Endothelial cell (in vitro differentiated cells): ENCODE results near the gene ZP1. TPM values are rescaled to one million over a fixed set of nuclear protein-coding genes. Genes with fewer than 3 reads are reported as not detected.
A peak's percentile ranks its signal among the peaks of the same experiment; 100 is the strongest.

Experiments
- DNase-seq: peaks from one replicate; pipeline ENCODE4 v3.0.0; 2021; ENCODE audit warnings: low spot score
- H3K27ac Mint-ChIP-seq: one replicate; pipeline ENCODE4 v1.8.0; 2021; ENCODE audit warnings: mixed read lengths, inconsistent platforms; ENCODE audit not compliant: unreplicated experiment
- H3K27me3 Mint-ChIP-seq: one replicate; pipeline ENCODE4 v1.8.0; 2021; ENCODE audit warnings: mild to moderate bottlenecking, moderate library complexity, mixed read lengths, inconsistent platforms; ENCODE audit not compliant: unreplicated experiment
- H3K36me3 Mint-ChIP-seq: one replicate; pipeline ENCODE4 v1.8.0; 2021; ENCODE audit warnings: mild to moderate bottlenecking, low read depth, mixed read lengths, inconsistent platforms; ENCODE audit not compliant: unreplicated experiment
- H3K4me1 Mint-ChIP-seq: one replicate; pipeline ENCODE4 v1.8.0; 2021; ENCODE audit warnings: mild to moderate bottlenecking, mixed read lengths, inconsistent platforms; ENCODE audit not compliant: unreplicated experiment
- H3K4me3 Mint-ChIP-seq: one replicate; pipeline ENCODE4 v1.8.0; 2021; ENCODE audit warnings: mild to moderate bottlenecking, mixed read lengths, inconsistent platforms; ENCODE audit not compliant: unreplicated experiment
- H3K9me3 Mint-ChIP-seq: one replicate; pipeline ENCODE4 v1.8.0; 2021; ENCODE audit warnings: mixed read lengths, inconsistent platforms; ENCODE audit not compliant: unreplicated experiment
- CTCF ChIP-seq: fragments of 200-600 bp; sonication (generic); IDR thresholded peaks from one replicate; pipeline ENCODE4 v1.5.0; 2021; ENCODE audit warnings: antibody characterized with exemption; ENCODE audit not compliant: unreplicated experiment
- total RNA-seq: library from RNA; stranded (reverse); fragmentation: NEBNext Ultra II Directional; extraction: Animal tissue kit (Norgen Biotek cat#: 25700); gene quantifications from one replicate; pipeline ENCODE4 v1.2.1, GENCODE V29; 2021; ENCODE audit not compliant: unreplicated experiment

The ZP1 gene
- total RNA-seq, 1 donor from 2014 or later = not detected

GRCh38 chr11:60835534-60835846, 31.9 kb upstream of the ZP1 start:
- Mint-ChIP-seq H3K27me3 (peaks cover 8% of the 10 kb centered on the region), H3K9me3 (no peaks in the 10 kb centered on the region), H3K4me3 (no peak overlapping the region), H3K4me1 (peaks cover 10% of the 10 kb centered on the region), H3K27ac (no peak overlapping the region), H3K36me3 (no peaks in the 10 kb centered on the region)
- no peak for TF ChIP-seq CTCF
- no peak for DNase-seq

GRCh38 chr11:60836866-60837515, 30.4 kb upstream of the ZP1 start:
- Mint-ChIP-seq H3K4me1 (peaks cover 19% of the 10 kb centered on the region), H3K4me3 (peak overlapping the region; percentile 11), H3K9me3 (no peaks in the 10 kb centered on the region), H3K27ac (no peak overlapping the region), H3K27me3 (peaks cover 8% of the 10 kb centered on the region), H3K36me3 (peaks cover 5% of the 10 kb centered on the region)
- DNase-seq = no peak
- no peak for TF ChIP-seq CTCF

- Mint-ChIP-seq H3K4me3 (no peak overlapping the region), H3K27ac (no peak overlapping the region), H3K9me3 (no peaks in the 10 kb centered on the region), H3K27me3 (peaks cover 8% of the 10 kb centered on the region), H3K4me1 (peaks cover 23% of the 10 kb centered on the region), H3K36me3 (peaks cover 5% of the 10 kb centered on the region)
- peak; percentile 43 for TF ChIP-seq CTCF
- DNase-seq = peak; percentile 21
Measured at GRCh38 chr11:60838132-60838531, 29.2 kb upstream of the ZP1 start.

GRCh38 chr11:60840470-60841430, 26.6 kb upstream of the ZP1 start:
- TF ChIP-seq CTCF = no peak
- H3K27me3 Mint-ChIP-seq = peaks cover 8% of the 10 kb centered on the region
- peaks cover 35% of the 10 kb centered on the region for H3K4me1 Mint-ChIP-seq
- peaks cover 8% of the 10 kb centered on the region for H3K36me3 Mint-ChIP-seq
- no peak for DNase-seq
- H3K4me3 Mint-ChIP-seq = peak overlapping the region; percentile 84
- peak overlapping the region; percentile 70 for H3K27ac Mint-ChIP-seq
- H3K9me3 Mint-ChIP-seq = no peaks in the 10 kb centered on the region
